HG02759 (cell line): Measurements from ENCODE around the gene AP5Z1.

Experiments used
- ATAC-seq: cut with Tn5 transposase; IDR thresholded peaks from one replicate; pipeline ENCODE4 v1.9.1; 2021; ENCODE audit warnings: mild to moderate bottlenecking, moderate library complexity; ENCODE audit not compliant: unreplicated experiment

AP5Z1 gene

DNA sequence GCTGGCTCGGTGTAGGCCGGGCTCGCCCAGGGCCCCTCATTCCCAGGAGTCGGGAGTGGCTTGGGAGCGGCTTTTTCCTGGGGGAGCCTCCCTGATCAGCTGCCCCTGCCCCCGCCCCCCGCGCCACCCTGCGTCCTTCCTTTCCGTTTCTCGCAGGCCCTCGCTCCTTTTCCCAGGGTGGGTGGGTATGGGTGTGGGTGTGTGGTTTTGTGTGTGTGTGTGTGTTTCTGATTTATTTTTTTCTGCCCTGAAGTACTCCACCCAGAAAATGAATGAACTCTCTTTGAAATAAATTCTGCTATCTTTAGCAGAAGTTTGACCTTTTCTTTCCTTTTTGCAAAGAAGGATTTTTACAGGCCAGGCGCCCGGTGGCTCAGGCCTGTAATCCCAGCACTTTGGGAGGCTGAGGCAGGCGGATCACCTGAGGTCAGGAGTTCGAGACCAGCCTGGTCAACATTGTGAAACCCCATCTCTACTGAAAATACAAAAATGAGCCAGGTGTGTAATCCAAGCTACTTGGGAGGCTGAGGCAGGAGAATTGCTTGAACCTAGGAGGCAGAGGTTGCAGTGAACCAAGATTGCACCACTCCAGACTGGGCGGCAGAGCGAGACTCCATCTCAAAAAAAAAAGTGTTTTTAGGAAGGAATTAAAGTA is 30.0 kb upstream of the AP5Z1 start:
- peak; percentile 26 for ATAC-seq

DNA sequence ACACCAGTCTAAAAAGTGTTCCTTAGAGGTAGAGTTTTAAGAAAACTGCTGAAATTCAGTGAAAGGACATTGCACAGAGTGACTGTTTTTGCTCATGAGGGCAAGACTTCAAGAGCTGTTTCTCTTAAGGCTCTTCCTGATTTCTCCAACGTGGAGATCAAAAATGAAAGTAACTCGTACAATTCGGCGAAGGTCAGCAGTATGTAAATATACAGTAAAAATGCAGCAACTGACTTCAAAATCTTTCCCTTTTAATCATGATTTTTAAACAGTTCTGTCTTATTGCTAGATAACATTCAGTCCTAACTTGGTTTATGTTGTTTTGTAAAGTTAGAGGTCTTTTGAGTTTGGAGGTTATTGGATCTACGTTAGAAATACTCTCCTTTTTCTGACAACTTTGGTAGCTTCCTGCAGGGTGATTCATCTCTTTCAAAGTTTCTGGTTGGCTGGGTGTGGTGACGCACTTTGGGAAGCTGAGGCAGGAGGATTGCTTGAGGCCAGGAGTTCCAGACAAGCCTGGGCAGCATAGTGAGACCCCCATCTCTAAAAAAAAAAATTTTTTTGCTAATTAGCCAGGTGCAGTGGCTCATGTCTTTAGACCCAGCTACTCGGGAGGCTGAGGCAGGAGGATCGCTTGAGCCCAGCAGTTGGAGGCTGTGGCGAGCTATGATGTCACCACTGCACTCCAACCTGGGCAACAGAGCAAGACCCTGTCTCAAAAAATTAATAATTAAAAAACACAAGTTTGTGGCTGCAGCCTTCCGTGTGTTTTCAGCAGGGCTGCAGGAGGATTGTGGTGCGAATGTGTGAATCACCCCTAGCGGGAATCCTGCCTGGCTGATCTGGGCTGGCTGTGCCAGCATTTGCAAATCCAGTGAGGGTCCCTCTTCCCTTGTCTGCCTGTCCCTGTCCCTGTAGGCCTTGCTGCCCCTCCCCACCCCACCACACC is 29.2 kb upstream of the AP5Z1 start:
- no peak for ATAC-seq

DNA sequence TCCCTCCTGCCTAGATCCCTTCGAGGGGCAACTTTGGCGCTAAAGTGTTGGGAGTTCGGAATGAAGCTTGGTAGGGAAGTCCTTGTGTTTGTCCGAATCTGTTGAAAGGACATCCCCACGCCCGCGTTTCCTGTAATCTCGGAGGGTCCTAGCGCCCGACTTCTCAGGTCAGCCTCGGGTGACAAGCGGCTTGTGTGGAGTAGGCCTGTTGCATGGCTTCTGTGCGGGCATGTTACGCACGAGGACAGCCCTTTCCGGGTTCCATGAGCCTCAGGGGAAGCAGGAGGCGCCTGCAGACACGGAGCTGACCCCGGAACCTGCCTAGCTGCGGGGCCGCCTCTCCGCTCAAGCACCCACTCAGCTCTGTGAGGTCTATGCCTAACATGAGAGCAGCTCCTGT is 28.4 kb upstream of the AP5Z1 start:
- ATAC-seq: no peak

DNA sequence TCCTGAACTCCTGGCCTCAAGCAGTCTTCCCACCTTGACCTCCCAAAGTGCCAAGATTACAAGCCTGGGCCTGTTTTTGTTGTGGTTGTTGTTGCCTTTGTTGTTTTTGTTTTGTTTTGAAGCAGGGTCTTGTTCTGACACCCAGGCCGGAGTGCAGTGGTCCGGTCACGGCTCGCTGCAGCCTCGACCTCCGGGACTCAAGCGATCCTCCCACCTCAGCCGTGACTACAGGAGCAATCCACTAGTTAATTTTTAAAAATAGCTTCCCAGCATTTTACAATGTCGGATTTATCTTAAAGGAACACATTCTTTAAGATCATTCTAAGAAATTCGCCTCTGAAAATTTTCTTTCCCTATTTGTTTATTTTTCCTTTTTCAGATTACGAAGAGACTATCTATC is 27.7 kb upstream of the AP5Z1 start:
- ATAC-seq: no peak

DNA sequence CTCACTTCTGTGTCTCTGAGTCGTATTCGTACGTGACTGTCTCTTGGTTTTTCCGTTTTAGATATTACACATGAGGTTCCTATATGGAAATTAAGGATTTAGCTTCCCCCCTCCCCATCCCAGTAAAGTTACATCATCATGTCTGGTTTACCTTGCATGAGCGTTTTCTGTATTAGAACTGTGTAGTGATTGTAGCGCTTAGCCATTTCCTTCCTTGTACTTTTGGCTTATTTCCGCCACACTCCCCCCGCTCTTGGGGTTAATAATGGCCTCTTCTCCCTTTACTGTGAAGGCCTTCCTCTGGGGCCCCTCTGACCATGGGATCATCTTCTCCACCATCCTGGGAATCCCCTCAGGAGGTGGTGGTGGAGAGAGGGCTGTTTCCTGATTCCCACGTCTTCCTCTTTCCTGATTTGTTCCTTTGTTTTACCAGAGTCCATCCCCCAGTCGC is 27.2 kb upstream of the AP5Z1 start:
- no peak for ATAC-seq

DNA sequence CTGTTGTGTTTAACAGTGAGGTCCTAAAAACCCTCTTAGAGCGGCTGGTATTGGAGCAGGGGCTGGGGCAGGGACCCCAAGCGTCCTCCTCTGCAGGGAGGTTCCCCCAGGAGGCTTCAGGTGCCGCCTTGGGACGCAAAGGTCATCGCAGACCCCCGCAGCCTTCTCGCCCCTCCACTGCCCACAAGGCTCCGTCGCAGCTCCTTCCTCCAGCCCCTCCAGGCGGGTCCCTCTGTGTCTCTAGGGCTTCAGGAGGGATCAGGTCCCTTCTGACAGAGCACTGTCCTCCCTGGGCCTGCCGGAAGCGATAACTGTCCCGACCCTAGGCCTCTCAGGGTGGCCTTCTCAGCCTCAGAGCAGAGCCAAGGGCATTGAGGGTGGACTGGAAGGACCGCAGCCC is 26.1 kb upstream of the AP5Z1 start:
- no peak for ATAC-seq

DNA sequence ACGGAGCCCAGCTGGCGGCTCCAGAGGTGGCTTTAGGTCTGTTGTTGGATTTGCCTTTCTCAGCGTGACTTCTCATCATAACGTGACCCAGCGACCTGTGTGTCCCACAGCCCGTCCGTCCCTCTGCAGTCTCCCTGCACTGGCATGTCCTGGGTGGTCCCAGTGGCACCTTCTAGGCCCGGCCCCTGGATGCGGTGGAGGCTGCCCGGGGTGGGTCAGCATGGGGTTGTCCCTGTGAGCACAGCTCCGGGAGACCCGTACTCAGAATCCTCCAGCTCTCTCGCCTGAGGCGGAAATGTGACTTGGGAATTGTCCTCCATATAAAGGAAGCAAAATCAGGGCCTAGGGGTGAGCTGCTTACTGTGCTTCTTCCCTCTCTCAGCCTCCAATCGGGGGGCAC is 25.6 kb upstream of the AP5Z1 start:
- ATAC-seq: no peak

DNA sequence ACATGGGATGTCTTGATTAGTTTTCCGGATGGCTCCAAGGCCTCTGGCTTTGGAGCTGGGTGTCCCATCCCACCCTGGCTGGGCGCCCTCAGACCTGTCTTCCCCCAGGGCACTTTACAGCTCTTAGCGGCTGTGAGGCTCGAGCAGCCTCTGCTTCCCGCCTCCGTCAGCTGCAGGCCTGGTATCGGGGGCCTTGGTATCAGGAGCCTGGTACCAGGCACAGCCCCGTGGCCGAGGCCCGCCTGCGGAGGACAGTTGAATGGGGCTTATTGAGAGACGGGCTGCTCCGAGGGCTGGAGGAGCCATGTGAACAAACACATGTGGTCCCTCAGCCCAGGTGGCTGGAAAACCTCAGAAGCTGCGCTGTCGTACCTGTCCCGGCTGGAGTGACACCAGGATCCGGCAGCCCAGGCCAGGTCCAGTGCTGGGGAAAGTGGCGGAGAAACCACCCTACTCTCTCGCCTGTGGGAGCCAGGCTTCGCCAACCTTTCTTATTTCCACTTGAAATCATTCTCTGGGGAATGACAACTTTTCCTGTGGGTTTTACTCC is 23.9 kb upstream of the AP5Z1 start:
- no peak for ATAC-seq

DNA sequence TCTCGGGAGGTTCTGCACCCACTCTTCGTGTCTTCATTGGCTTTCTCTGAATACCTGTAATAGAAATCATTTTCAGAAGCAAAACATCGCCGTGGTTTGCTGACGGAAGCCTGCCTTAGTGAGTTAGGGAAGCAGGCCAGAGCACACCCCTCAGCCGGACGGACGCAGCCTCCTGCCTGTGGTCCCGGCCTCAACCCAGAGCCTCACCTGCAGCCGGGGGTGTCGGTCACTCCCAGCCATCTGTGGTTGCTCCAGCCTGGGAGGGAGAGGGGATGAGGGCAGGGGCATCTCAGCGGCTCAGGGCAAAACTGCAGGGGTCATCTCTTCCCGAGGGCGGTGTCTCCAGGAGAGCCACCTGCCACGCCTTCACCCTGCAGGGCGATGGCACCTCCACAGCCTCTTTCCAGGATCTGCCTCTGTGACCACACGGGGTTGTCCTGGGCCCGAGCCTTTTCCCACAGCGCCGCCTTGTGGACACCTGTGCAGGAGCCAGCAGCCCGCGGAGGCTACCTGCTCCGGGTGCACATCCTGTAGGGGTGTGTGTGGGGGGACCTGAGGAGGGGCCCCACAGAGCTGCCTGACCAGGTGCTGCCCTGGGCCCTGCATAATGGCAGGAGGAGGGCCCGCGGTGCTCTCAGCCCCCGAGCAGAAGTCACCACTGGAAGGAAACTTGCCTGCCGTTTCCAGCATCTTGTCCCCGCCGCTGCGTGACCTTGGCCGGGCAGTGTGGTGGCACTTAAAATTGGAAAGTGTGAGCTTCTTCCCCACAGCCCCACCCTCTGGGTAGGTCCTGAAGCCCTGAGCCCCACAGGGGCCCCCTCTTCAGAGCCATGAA is 21.6 kb upstream of the AP5Z1 start:
- peak; percentile 88 for ATAC-seq

DNA sequence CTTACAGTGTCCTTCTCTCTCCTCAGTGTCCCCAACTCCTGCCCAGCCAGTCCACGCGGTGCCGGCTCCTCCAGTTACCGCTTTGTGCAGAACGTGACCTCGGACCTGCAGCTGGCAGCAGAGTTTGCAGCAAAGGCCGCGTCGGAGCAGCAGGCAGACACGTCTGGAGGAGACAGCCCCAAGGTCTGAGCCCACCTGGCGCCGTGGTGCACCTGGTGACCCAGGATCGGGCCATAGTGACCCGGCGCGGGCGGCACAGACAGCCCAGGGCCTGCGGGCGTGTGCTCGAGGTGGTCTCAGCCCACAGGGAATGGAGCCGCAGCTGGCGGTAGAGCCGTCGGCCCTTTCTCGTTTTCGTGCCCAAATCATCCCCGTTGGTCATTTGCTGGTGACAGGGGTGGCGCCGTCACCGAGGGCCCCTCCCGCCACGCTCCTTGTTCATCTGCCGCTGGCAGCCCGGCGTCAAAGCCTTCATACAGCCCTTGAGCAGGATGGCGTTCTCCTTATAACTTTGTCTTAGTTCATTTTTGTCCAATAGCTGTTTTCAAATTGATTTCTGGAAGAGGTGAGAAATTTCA is 20.9 kb upstream of the AP5Z1 start:
- no peak for ATAC-seq

DNA sequence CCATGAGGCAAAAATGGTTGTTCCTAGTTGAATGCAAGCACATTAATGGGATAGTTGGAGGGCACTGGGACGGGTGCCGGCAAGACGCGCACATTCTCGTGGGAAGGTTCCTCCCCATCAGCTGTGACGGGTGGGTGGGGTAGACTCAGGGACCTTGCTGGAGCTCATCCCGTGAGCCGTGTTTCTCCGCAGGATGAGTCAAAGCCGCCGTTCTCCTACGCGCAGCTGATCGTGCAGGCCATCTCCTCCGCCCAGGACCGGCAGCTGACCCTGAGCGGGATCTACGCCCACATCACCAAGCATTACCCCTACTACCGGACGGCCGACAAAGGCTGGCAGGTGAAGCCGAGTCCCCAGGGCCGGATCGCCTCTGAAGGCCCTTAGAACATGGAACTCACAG is 20.4 kb upstream of the AP5Z1 start:
- no peak for ATAC-seq

DNA sequence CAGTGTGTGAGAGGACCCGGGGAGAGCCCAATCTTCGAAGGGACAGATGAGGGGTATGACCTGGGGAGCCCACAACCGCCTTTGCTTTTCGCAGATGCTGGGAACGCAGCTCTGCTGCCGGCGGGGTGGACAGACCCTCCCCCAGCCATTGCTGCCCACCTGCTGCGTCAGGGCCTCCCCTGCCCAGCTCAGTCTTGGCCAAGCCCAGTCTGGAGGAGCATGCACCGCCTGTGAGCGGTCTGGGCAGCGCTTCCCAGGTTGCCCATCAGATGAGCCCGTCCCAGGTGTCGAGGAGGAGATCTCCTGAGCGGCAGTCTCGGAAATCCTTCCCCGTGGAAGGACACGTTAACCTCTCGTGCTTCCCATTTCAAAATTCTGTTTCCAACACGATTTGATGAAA is 17.3 kb upstream of the AP5Z1 start:
- ATAC-seq: no peak

DNA sequence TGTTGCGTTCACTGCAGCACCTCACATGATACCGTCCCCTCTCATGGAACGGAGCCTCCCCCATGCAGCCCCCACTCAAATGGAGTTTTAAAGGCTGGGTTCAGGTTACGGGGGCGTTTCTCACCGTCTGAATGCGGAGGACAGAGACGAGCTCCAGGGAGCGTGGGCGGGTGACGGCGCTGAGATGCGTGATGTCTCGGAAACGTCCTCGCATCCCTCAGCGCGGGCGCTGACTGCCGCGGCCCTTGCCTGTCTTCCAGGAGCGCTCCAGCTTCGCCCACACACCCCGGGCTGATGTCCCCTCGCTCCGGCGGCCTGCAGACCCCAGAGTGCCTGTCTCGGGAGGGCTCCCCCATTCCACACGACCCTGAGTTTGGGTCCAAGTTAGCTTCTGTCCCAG is 16.6 kb upstream of the AP5Z1 start:
- ATAC-seq: no peak

DNA sequence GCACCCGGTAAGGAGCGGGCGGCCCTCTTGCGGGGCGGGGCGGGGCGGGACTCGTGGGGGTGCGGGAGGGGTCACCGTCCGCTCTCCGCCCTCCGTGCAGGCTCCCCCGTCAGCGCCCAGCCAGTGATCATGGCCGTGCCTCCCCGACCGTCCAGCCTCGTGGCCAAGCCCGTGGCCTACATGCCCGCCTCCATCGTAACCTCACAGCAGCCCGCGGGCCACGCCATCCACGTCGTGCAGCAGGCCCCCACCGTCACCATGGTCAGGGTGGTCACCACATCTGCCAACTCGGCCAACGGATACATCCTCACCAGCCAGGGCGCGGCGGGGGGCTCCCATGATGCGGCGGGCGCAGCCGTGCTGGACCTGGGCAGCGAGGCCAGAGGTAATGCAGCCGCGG is 16.2 kb upstream of the AP5Z1 start:
- ATAC-seq: no peak

DNA sequence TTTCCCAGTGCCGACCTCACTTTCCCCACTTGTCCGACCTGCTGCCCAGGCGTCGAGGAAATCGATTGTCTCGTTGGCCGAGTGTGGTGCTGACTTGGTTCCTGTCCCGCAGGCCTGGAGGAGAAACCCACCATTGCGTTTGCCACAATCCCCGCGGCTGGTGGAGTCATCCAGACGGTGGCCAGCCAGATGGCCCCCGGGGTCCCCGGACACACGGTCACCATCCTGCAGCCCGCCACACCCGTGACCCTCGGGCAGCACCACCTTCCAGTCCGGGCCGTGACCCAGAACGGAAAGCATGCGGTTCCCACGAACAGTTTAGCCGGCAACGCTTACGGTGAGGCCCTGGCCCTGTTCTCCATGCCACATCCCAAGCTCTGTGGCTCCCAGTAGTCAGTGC is 14.5 kb upstream of the AP5Z1 start:
- no peak for ATAC-seq

DNA sequence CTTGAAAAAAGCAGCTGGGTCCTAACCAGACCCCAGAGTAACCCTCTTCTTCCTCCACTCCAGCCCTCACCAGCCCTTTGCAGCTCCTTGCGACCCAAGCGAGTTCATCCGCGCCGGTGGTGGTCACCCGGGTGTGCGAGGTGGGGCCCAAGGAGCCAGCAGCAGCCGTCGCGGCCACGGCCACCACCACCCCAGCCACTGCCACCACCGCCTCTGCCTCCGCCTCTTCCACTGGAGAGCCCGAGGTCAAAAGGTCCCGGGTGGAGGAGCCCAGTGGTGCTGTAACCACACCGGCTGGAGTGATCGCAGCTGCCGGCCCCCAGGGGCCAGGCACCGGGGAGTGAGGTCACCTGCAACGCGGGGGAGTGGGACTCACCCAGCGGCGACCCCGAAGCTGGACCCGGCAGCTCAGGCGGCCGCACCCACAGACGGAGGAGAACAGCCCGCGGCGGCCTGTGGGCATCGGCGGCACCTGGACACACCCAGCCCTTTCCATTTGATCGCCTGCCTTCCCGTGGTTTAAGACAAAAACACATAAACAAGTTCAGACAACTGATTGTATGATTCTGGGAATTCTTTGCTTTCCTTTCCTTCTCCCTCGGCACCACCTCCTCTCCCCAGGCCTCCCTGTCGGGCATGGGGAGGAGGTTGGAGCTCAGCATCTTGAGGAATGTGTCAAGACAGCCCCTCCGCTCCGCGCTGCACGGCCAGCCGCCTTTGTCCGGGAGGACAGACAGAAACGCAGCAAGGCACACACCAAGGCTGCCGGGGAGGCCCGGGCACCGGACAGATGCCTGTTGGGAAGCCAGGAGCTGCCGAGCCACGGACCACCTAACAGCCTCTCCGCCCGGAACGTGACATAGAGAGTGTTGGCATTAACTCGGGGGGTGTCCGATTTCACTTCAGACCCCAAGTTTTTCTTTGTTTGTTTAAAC is 13.0 kb upstream of the AP5Z1 start:
- ATAC-seq: no peak

DNA sequence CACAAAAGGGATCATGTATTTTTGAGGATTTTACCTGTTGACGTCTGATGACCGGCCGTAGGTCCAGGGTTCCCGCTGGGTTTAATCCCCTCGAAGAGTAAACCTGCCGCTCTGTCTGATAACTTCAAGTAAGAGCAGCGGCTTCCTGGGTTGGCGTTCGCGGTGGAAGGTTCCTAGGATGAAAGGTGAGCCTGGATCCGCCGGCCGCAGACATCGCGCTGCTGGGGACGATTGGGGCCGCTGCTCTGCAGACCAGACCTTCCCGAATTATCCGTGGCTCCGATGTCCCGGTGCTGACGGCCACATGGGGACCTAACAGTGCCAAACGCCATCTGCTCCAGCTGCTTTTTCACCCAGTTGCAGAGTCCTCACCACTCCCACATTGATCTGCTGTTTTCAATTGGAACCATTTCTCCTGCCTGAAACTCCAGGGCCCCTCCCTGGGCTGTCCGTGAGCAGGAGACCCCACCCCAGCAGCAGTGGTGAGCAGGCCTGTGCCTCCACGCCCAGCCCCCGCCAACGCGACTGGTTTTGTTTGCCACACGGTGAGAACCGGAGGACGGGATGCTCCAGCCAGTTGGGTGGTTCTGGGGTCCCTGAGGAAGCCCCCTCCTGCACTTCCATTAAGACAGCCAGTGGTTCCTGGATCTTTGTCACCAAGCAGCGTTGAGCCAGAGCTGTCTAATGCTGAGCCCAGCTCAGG is 12.2 kb upstream of the AP5Z1 start:
- ATAC-seq: no peak

DNA sequence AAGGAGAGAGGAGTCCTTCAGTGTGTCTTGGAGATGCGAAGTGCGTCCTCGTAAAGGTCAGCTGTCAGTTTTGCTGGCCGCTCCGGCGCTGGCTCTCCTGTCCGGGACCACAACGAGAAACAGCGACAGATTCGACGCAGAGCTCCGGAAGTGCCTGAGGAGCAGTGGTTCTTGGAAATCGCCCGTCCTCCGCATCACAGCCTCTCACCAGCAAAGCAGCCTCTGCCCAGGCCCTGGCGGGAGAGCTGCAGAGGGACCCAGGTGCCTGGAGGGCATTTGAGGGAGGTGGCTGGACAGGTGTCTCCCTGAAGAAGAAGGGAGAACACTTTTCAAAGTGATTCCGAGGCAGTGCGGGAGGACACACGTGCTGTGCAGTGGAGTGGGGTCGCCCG is 11.6 kb upstream of the AP5Z1 start:
- ATAC-seq: no peak

DNA sequence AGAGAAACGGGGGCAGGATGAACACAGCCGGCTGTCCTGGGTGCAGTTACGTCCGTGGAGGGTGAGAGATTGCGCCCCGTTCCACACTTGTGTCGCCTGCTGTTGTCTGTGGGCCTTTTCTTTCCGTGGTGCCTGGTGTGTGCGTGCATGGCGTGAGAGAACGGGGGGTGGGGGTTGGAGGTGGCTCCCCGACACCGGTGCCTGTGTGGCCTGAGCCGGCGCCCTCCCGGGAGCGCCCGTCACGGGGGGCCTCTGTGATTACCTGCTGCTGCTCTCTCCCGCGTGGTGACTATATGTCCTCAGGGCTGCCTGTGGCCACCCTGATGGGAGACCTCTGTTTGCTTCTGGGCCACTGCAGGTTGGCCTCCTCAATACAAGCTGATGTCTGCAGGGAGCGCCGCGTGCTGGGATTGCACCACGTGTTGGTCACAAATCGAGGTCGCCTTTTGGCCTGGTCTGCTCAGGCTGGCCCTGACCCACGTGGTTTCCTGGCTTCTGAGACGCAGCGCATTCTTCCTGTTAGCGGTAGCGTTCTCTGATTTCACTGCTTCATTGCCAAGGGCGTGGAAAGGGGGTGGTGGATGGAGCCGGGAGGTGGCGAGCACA is 10.9 kb upstream of the AP5Z1 start:
- ATAC-seq: no peak
